GM21367 (cell line): ENCODE data around the gene ICOS.

Source experiments
- ATAC-seq: cut with Tn5 transposase; IDR thresholded peaks from one replicate; pipeline ENCODE4 v1.9.1; 2021; ENCODE audit not compliant: unreplicated experiment

ICOS gene

DNA sequence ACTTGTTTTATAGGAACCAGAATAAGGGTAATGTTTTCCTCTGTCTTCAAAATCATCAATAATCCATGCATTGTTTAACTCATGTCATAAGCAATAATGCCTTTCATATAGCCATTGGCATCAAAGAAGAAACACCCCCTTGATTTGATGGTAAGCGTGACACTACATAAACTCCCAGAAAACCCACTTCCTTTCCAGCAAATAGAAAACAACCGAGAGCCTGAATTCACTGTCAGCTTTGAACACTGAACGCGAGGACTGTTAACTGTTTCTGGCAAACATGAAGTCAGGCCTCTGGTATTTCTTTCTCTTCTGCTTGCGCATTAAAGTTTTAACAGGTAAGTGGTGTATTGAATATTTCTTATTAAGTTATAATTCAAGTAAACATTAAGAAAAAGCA is at the start of gene ICOS:
Gene ICOS, plus strand, starts transcription at position 229 of the 400 bp plus-strand sequence. Its CDS starts 52 bp downstream, at position 281.
- no peak for ATAC-seq

DNA sequence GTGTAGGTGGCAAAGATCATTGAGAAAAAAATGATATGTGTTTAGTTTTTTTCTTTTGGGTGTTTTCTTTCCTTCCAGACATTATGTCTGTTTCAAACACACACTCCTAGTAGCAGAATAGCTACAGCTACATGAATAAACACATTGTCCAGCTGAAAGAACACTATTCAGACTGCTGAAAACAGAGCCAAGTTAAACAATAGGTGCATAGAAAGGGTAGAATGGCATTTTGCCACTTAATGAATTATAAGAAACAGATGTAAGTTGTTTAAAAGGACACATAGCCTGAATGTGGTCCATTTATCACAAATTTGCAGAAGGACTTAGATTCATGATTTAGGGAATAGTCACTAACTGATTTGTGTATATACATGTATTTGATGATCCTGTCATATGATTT is 48.9 kb upstream of the ICOS start:
- ATAC-seq = no peak

DNA sequence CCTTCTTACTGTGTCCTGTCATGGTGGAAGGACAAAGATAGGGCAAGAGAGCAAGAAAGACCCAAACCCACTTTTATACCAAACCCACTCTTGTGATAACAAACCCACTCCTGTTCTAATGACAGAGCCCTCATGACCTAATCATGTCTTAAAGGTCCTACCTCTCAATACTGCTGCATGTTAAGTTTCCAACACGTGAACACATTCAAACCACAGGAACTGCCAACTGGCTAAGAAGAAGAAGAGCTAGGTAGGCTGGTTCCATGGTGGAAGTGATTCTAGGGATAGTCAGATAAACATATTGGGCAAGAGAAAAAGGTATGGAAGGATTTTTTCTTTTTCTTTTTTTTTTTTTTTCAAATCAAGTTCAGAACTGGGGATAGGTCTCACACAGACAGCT is 47.0 kb upstream of the ICOS start:
- no peak for ATAC-seq

DNA sequence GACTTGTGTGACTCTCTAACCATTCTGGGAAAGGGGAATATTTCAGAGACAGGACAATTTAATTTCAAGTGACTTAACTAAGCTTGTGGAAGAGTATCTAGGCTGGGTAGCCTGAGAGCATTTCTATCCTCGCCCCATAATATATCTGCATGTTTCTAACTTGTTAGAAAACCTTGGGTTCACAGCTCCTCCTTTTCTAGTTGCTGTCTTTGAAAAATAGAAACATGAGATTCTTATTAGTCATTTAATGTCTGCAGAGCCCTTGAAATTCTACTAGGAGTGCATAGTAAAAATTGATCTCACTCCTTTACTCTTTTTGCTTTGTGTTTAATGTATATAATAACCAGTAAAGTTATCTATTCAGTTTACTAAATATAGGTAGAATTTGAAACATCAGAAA is 46.6 kb upstream of the ICOS start:
- no peak for ATAC-seq

- no peak for ATAC-seq
Measured at GRCh38 chr2:203890733-203891132, 45.8 kb upstream of the ICOS start.

DNA sequence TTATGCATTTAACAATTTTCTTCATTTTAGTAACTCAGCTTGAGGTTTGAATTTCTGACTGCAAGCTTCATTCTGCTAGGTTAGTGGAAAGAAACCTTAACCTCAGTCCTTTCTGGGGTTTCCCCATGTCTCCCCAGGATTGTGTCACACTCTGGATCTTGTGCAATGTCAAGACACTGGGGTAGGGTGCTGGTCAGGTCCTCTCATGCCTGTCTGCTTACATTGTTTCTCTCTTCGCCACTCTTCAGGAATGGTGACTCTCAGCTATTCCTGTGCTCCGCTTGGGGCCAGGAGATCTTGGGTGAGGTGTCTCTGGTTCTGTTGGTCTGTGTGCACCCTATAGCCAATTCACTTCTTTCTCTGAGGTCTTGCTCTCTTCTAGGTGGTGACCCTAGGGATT is 45.1 kb upstream of the ICOS start:
- no peak for ATAC-seq

- ATAC-seq = no peak
Measured at GRCh38 chr2:203892207-203892606, 44.4 kb upstream of the ICOS start.

GRCh38 chr2:203893401-203893800 is 43.2 kb upstream of the ICOS start:
- no peak for ATAC-seq

DNA sequence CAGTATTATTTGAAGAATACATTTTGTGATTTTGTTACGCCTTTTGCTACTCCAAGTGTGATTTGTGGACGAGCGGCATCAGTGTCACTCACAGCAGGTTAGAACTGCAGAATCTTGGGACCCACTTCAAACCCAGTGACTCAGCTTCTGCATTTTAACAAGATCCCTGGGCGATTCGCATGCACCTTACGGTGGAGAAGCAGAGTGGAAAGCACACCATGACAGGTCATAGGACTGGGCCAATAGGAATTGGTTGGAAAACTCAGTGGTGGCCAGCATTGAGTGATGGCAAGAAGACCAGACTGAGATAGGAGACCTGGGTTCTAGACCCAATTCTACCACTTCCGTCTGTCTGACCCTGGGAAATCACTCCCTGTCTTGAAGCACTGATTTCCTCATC is 42.7 kb upstream of the ICOS start:
- no peak for ATAC-seq

- no peak for ATAC-seq
Measured at GRCh38 chr2:203894262-203894661, 42.3 kb upstream of the ICOS start.

GRCh38 chr2:203897544-203897943 is 39.0 kb upstream of the ICOS start:
- ATAC-seq = no peak

DNA sequence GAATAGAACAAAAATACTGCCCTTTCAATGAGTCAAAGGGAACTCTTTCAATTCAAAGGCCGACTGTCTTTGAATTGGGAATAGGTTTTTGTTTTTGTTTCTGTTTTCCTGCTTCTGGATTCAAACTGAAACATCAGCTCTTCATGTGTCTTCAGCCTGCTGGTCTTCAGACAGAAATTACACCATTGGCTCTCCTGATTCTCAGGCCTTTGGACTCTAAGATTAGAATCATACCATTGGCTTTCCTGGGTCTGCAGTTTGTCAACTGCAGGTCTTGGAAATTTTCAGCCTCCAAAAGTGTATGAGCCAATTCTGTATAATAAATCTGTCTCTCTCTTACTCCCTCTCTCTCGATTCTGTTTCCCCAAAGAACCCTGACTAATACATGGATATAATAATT is 37.9 kb upstream of the ICOS start:
- ATAC-seq = no peak

DNA sequence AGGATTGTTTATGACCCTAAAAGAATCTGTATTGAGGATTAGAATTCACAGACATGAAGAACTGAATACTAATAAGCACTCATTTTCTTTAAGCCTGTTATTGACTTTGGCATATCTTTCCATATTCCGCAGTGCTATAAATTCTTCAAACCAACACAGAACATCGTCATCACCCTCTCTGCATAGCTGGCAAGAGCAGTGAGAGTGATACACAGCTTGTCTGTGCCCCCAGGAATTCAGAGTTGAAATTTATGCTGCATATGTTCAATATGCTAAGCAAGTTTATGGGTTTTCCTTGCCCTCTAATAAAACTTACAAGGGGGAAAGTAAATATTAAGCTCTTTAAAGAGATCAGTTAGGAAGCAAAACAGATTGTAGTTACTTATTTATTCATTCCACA is 36.3 kb upstream of the ICOS start:
- no peak for ATAC-seq

DNA sequence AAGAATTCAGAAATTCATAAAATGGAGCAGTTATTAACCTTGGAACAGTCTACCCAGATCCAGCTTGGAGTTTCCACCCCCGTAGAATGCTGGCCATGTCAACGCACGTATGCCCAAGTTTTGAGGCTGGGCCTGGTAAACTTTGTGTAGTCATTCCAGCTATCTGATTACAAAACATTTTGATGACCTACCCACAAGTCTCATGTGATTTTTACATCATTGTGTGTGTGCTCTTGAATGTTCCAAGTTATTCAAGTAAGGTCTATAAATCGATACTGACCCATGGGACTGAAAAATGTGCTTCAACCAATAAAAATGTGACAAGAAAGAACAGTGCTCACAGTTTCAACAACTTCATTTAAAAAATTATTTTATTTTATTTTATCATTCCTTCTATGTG is 32.5 kb upstream of the ICOS start:
- ATAC-seq = no peak

GRCh38 chr2:203905656-203906055 is 30.9 kb upstream of the ICOS start:
- ATAC-seq = no peak

- ATAC-seq = no peak
Measured at GRCh38 chr2:203908066-203908796, 28.3 kb upstream of the ICOS start.

- no peak for ATAC-seq
Measured at GRCh38 chr2:203908797-203909185, 27.8 kb upstream of the ICOS start.

- no peak for ATAC-seq
Measured at GRCh38 chr2:203909261-203909967, 27.1 kb upstream of the ICOS start.

DNA sequence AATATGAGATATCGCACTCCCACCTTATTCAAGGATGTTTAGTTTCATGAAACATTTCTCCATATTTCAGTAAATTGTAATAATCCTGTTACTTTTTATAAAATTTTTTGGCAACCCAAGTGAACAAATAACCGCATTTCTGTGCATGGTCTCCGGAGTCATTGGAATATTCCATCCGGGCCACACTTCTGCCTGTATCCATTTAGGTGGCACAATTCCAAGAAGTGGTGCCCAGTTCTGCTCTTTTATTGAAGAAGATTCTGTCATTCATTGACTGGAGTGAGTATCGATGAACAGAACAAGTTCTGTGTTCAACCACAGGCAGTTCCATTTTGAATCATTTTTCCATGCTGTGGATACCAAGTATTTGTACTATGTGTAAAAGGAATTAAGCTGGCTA is 26.6 kb upstream of the ICOS start:
- no peak for ATAC-seq

- ATAC-seq = no peak
Measured at GRCh38 chr2:203913947-203914346, 22.6 kb upstream of the ICOS start.

GRCh38 chr2:203914546-203915182 is 21.9 kb upstream of the ICOS start:
- no peak for ATAC-seq

DNA sequence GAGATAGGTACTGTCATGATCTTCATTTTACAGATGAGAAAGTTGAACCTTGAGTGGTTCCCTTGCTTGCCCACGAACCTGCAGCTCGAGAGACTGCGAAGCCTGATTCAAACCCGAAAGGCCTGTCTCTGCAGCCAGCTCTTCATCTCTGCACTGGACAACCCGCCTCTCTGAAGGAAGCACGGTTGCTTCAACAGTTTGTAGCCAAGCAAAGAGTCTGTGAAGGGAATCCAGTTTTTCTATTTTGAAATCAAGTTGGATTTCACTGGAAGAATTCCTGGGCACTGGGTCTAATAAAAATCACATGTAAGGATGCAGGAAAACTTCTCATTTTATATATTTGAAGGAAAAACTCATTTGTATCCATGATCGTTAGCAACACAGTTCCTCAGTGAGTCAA is 21.3 kb upstream of the ICOS start:
- ATAC-seq = no peak
